HL-60 (cell line): ENCODE results near the gene BZW2.

Experiments used
- DNase-seq, 2 experiments: peaks; one replicate each; pipeline ENCODE4 v3.0.0-alpha.2; 2010 to 2020; ENCODE audit warnings: low read depth in 1 of 2, low spot score in 1 of 2
- H3K27ac ChIP-seq: fragments of 250-450 bp; sonication (Bioruptor Pico); replicated peaks from 2 replicates; pipeline ENCODE4 v1.5.1; 2020; ENCODE audit warnings: mild to moderate bottlenecking, moderate library complexity
- H3K27me3 ChIP-seq: fragments of 250-450 bp; sonication (Bioruptor Pico); 2 replicates; pipeline ENCODE4 v1.5.1; 2021; ENCODE audit warnings: mild to moderate bottlenecking, moderate library complexity; ENCODE audit not compliant: insufficient read depth, poor library complexity, severe bottlenecking
- H3K4me3 ChIP-seq: replicated peaks from 2 replicates; pipeline ENCODE4 v1.5.1; 2011; ENCODE audit warnings: mild to moderate bottlenecking, control low read depth, low read length; ENCODE audit not compliant: insufficient read depth
- CTCF ChIP-seq: IDR thresholded peaks from one replicate; pipeline ENCODE4 v1.5.1; 2011; ENCODE audit warnings: low read length, control low read depth, inconsistent platforms; ENCODE audit not compliant: insufficient read depth
- GABPA ChIP-seq: IDR thresholded peaks from 2 replicates; pipeline ENCODE4 v1.6.1; 2012; ENCODE audit warnings: low read depth
- POLR2AphosphoS5 ChIP-seq: IDR thresholded peaks from 2 replicates; pipeline ENCODE4 v1.6.1; 2012; ENCODE audit warnings: low read depth
- REST ChIP-seq: IDR thresholded peaks from 2 replicates; pipeline ENCODE4 v1.6.1; 2012; ENCODE audit warnings: low read depth; ENCODE audit not compliant: insufficient replicate concordance
- SPI1 ChIP-seq: IDR thresholded peaks from 2 replicates; pipeline ENCODE4 v1.6.1; 2012; ENCODE audit warnings: low read depth, mild to moderate bottlenecking, borderline replicate concordance

The BZW2 gene

GRCh38 chr7:16691241-16691640 lies 45.3 kb downstream of the BZW2 start:
- no peak for DNase-seq
- Histone ChIP-seq H3K27ac (no peak overlapping the region), H3K27me3 (no peaks in the 10 kb centered on the region), H3K4me3 (no peak overlapping the region)
- TF ChIP-seq CTCF (no peak), SPI1 (no peak), POLR2AphosphoS5 (no peak), GABPA (no peak), REST (no peak)

GRCh38 chr7:16693601-16694318 lies 47.8 kb downstream of the BZW2 start:
- Histone ChIP-seq H3K27me3 (no peaks in the 10 kb centered on the region), H3K27ac (no peak overlapping the region), H3K4me3 (no peak overlapping the region)
- DNase-seq: no peak
- TF ChIP-seq GABPA (no peak), SPI1 (no peak), CTCF (no peak), REST (no peak), POLR2AphosphoS5 (no peak)

GRCh38 chr7:16694806-16695205 lies 48.8 kb downstream of the BZW2 start:
- no peak overlapping the region for H3K4me3 ChIP-seq
- no peak for DNase-seq
- no peak overlapping the region for H3K27ac ChIP-seq
- H3K27me3 ChIP-seq: no peaks in the 10 kb centered on the region
- no peak for TF ChIP-seq REST
